Heart left ventricle (tissue), 16 donors: Measurements from ENCODE around the gene LDAF1. TPM values are rescaled to one million over a fixed set of nuclear protein-coding genes. Genes with fewer than 3 reads are reported as not detected.
"Not testable (repeated sequence)": the region's sequence is repeated elsewhere in the genome, so short reads cannot be mapped to it uniquely, and the experiment has no call there.

Experiments used
- ATAC-seq, 4 donors: fragments of 200-7000 bp; cut with Tn5 transposase; one replicate each; pipeline ENCODE4 v1.9.1; 2020 to 2022; ENCODE audit warnings: moderate library complexity in 4 of 4, mild to moderate bottlenecking in 3 of 4, moderate number of reproducible peaks in 1 of 4
- DNase-seq, 5 donors: peaks; one replicate each; pipeline ENCODE4 v3.0.0-alpha.2; 2020
- H3K27ac ChIP-seq, 12 donors: fragments of 200-600 bp; sonication (generic) in 4 of 12; one replicate each; pipeline versions ENCODE4 v1.5.0 to v1.8.0; 2016 to 2022; ENCODE audit warnings: mild to moderate bottlenecking in 2 of 12
- H3K27me3 ChIP-seq, 9 donors: fragments of 200-600 bp; sonication (generic) in 2 of 9; one replicate each; pipeline versions ENCODE4 v1.5.1 to v1.8.0; 2016 to 2022; ENCODE audit warnings: mild to moderate bottlenecking in 3 of 9
- H3K36me3 ChIP-seq, 9 donors: fragments of 200-600 bp; sonication (generic) in 2 of 9; one replicate each; pipeline versions ENCODE4 v1.5.0 to v1.8.0; 2018 to 2022; ENCODE audit warnings: mild to moderate bottlenecking in 2 of 9
- H3K4me1 ChIP-seq, 12 donors: fragments of 200-600 bp; sonication (generic) in 4 of 12; one replicate each; pipeline versions ENCODE4 v1.5.0 to v1.8.0; 2016 to 2022; ENCODE audit warnings: mild to moderate bottlenecking in 3 of 12
- H3K4me3 ChIP-seq, 12 donors: fragments of 200-600 bp; sonication (generic) in 4 of 12; one replicate each; pipeline versions ENCODE4 v1.5.0 to v1.8.0; 2017 to 2022; ENCODE audit warnings: mild to moderate bottlenecking in 9 of 12, moderate library complexity in 4 of 12
- H3K9me3 ChIP-seq, 12 donors: fragments of 200-600 bp; sonication (generic) in 4 of 12; one replicate each; pipeline versions ENCODE4 v1.5.0 to v1.8.0; 2016 to 2022; ENCODE audit warnings: mild to moderate bottlenecking in 1 of 12
- POLR2A ChIP-seq, 2 donors: fragments of 450-650 bp; IDR thresholded peaks; one replicate each; pipeline ENCODE4 v1.6.1; 2017; ENCODE audit warnings: antibody characterized with exemption in 2 of 2, mild to moderate bottlenecking in 2 of 2, moderate library complexity in 2 of 2
- WGBS, 4 donors: extraction: QIAGEN DNeasy Blood & Tissue Kit in 2 of 4; methylation state at CpG; one replicate each; pipeline versions ENCODE4 v1.1.5 to v1.1.7; 2013 to 2018; 5-methylcytosine and 5-hydroxymethylcytosine counted together
- intact Hi-C, 10 donors: fragments of 100-400 bp; cut with DNase I; formaldehyde crosslinking; loops; one replicate each; pipeline versions ENCODE4 v1.11.1 to v1.14.2; 2022
- long read RNA-seq, 3 donors: library from polyadenylated mRNA; unstranded; transcript quantifications; one replicate each; pipeline ENCODE4 v2.0.0, GENCODE V29; 2020 to 2021
- polyA plus RNA-seq, 2 donors: library from polyadenylated mRNA; stranded (reverse); fragments of 200-250 nt; gene quantifications; one replicate each; pipeline ENCODE4 v1.2.3, GENCODE V29; 2013
- total RNA-seq, 9 donors: library from RNA; depleted of rRNA in 2 of 9; stranded (reverse); fragments of >200 nt in 2 of 9; fragmentation: NEBNext Ultra II Directional in 3 of 9; extraction: Animal tissue kit (Norgen Biotek cat#: 25700) in 3 of 9; gene quantifications; one replicate each; pipeline versions ENCODE4 v1.1.0 to v1.2.4, GENCODE V29; 2016 to 2023
- TF ChIP-seq, protein P1 (sequence below), 12 donors: fragments of 200-600 bp; sonication (generic) in 4 of 12; IDR thresholded peaks; one replicate each; pipeline versions ENCODE4 v1.5.0 to v1.8.0; 2018 to 2022; ENCODE audit warnings: antibody characterized with exemption in 12 of 12, mild to moderate bottlenecking in 5 of 12
- donor health status: ischemic (EF 13 %, LVEDD 7.1; RV severe dilation, severe dysfunction).
- donor health status: healthy with polysubstance abuse.
- donor health status: DM: no; HTN: yes; CAD: no.
- donor health status: DM: no; HTN: no; CAD: no.
- donor health status: ischemic (EF 25% LVEDD 6.9; RV normal size, moderate dysfunction).
- donor health status: ischemic (EF 25% LVEDD 5.7; RV mildly dilated, moderate dysfunction).
- donor health status: healthy.
- donor health status: DM: yes; HTN: yes; CAD: no.
- donor health status: ischemic (EF 35%, LVEDD 5.7; RV mildly dilated, moderate dysfunction).
- donor health status: nonischemic (EF 11% LVEDD 7.7; RV severe dilation, severe dysfunction).
- donor health status: DM: yes; HTN: yes; CAD: no.
- donor health status: PGD.
- donor health status: ischemic (EF 29% LVEDD 5.4; RV normal size, mild dysfunction).
- donor health status: nonischemic (EF 23%, LVEDD 6.1; RV moderate dilation, normal function).

Gene LDAF1
- total RNA-seq (100 to 1,000 TPM in 7 of 9 donors, 10 to 100 TPM in 2; 87.0 to 334 (median 162) TPM), polyA plus RNA-seq (10 to 100 TPM; 31.0 to 46.3 TPM)
- long read RNA-seq, donor 1, transcript TMEM159-202 (5 exons, 1,812 nt), result minor isoform, 47 of 253 reads
- long read RNA-seq, donor 1, transcript TMEM159-201 (5 exons, 2,014 nt), result major isoform, 151 of 253 reads
- long read RNA-seq, donor 1, transcript TMEM159-203 (6 exons, 1,378 nt), result minor isoform, 16 of 253 reads
- long read RNA-seq, donor 1, partial matches to known transcripts, result 7 of 253 reads
- long read RNA-seq, donor 1, other reads (novel, unspliced or antisense), result 31 of 253 reads
- long read RNA-seq, donor 2, transcript TMEM159-205 (6 exons, 713 nt), result minor isoform, 8 of 996 reads
- long read RNA-seq, donor 2, transcript TMEM159-201 (5 exons, 2,014 nt), result major isoform, 442 of 996 reads
- long read RNA-seq, donor 2, transcript TMEM159-202 (5 exons, 1,812 nt), result minor isoform, 345 of 996 reads
- long read RNA-seq, donor 2, transcript TMEM159-203 (6 exons, 1,378 nt), result minor isoform, 52 of 996 reads
- long read RNA-seq, donor 2, partial matches to known transcripts, result 28 of 996 reads
- long read RNA-seq, donor 2, other reads (novel, unspliced or antisense), result 115 of 996 reads
- long read RNA-seq, donor 3, transcript TMEM159-201 (5 exons, 2,014 nt), result major isoform, 46 of 91 reads
- long read RNA-seq, donor 3, transcript TMEM159-202 (5 exons, 1,812 nt), result minor isoform, 24 of 91 reads
- long read RNA-seq, donor 3, partial matches to known transcripts, result 3 of 91 reads
- long read RNA-seq, donor 3, other reads (novel, unspliced or antisense), result 12 of 91 reads

DNA sequence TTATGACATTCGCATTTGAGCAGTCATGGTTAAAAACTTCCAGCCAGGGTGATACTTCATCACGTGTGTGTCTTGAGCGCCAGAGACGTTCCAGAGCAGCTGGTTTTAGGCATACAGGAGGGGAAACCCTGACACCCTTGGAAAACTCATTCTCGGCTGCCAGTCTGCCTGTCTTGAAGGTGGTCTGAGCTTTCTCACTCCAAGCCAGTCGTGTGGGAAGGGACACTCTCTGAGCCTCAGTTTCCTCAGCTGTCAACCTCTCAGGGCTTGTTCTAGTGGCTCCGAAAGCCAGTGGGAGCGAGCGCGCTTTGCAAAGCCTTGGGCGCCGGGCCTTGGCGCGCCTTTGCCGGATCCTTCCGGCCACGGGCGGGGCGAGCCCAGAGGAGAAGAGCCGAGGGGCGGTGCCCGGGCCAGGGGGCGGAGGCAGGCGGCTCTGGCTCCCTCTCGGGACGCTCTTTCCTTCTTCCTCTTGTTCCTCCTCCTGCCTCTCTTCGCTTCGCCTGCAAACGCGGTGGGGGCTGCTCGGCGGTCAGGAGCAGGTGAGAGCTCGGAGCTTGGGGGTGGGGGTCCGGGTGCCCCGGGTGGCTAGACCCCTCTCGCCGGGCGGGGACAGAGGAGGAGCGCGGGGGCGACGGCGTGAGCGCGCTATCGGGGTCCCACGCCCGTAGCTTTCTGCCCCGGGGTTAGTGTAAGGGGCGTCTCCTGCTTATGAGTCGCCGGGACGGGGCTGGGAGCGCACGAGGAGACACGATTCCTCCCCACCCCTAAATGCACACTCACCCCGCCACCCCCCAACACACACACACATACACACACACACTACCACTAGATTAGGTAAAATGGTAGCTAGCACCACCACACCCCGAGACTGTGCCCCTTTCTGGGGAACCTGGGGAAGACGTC lies at the start of gene LDAF1:
Gene LDAF1, plus strand, starts transcription at position 467 of the 903 bp plus-strand sequence. CDS start 2,509 bp downstream, outside the sequence.
- peak; percentile 81 to 93 (median 90) for ATAC-seq
- H3K27ac ChIP-seq, result peak within 1 kb of the TSS; percentile 72 to 94 (median 88)
- peak in 1 of 2 donors; percentile 69 for TF ChIP-seq POLR2A (IDR thresholded peaks at IDR 0.05)
- TF ChIP-seq, protein P1, sequence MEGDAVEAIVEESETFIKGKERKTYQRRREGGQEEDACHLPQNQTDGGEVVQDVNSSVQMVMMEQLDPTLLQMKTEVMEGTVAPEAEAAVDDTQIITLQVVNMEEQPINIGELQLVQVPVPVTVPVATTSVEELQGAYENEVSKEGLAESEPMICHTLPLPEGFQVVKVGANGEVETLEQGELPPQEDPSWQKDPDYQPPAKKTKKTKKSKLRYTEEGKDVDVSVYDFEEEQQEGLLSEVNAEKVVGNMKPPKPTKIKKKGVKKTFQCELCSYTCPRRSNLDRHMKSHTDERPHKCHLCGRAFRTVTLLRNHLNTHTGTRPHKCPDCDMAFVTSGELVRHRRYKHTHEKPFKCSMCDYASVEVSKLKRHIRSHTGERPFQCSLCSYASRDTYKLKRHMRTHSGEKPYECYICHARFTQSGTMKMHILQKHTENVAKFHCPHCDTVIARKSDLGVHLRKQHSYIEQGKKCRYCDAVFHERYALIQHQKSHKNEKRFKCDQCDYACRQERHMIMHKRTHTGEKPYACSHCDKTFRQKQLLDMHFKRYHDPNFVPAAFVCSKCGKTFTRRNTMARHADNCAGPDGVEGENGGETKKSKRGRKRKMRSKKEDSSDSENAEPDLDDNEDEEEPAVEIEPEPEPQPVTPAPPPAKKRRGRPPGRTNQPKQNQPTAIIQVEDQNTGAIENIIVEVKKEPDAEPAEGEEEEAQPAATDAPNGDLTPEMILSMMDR (IDR thresholded peaks at IDR 0.05), result peak in 3 of 12 donors; percentile 12 to 14 (median 13)
- H3K4me3 ChIP-seq, result peak within 1 kb of the TSS; percentile 74 to 95 (median 88)
- H3K36me3 ChIP-seq, result peaks cover 0 to 27% (median 4%) of the 10 kb centered on the region in 9 donors
- WGBS, 4 donors, result 0 to 2% (median 1%) methylated on average over 24 to 59 of the region's 59 CpGs
- DNase-seq, result peak; percentile 85 to 93 (median 88)
- H3K27me3 ChIP-seq, result no peaks in the 10 kb centered on the region
- peaks cover 17 to 59% (median 40%) of the 10 kb centered on the region in 12 donors for H3K4me1 ChIP-seq
- H3K9me3 ChIP-seq, result no peaks in the 10 kb centered on the region
- intact Hi-C loops, result loop anchor here in 8 of 10 donors (1.0 to 10.0 kb wide), 12 partner anchors 13 to 1166 kb away; partner anchors contain the start of genes CRYM (in 1 of the 8) and UQCRC2 (in 1 of the 8)

DNA sequence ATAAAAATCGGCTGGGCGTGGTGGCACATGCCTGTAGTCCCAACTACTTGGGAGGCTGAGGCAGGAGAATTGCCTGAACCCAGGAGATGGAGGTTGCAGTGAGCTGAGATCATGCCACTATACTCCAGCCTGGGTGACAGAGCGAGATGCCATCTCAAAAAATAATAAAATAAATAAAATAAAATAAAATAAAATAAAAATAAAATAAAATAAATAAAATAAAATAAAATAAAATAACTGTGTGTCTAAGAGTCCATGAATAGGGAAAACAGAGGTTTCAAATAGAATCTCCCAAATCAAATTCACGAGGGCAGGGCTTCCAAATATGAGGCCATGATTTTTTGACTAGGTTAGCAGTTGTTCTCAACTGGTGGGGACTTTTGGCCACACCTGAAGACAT lies 42.9 kb upstream of the LDAF1 start:
- H3K27ac ChIP-seq, DNase-seq, H3K9me3 ChIP-seq, intact Hi-C loops, H3K27me3 ChIP-seq, H3K4me1 ChIP-seq, H3K36me3 ChIP-seq, ATAC-seq, H3K4me3 ChIP-seq: not testable (repeated sequence)
- WGBS, 4 donors, result 95 to 98% (median 95%) methylated on average over 4 of the region's 4 CpGs

DNA sequence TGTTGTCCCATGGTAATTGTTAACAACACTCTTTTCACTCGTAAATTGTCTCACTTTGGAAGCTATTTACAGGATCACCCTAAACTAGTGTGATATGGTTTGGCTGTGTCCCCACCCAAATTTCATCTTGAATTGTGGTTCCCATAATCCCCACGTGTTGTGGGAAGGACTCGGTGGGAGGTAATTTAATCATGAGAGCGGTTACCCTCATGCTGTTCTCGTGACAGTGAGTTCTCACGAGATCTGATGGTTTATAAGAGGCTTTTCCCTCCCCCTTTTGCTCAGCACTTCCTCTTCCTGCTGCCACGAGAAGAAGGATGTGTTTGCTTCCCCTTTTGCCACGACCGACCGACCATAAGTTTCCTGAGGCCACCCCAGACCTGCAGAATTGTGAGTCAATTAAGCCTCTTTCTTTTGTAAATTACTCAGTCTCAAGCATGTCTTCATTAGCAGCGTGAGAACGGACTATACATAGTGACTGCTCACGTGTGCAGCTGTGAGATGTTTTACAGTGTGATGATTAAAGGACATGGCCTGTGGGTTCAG lies 42.3 kb upstream of the LDAF1 start:
- no peaks in the 10 kb centered on the region for H3K9me3 ChIP-seq
- peak overlapping the region in 10 of 12 donors; percentile 15 to 48 (median 32) for H3K4me3 ChIP-seq
- H3K27me3 ChIP-seq, result no peaks in the 10 kb centered on the region
- H3K4me1 ChIP-seq, result peaks cover 0 to 6% (median 0%) of the 10 kb centered on the region in 12 donors
- no peaks in the 10 kb centered on the region for H3K36me3 ChIP-seq
- TF ChIP-seq POLR2A (IDR thresholded peaks at IDR 0.05), result peak in 1 of 2 donors; percentile 8
- TF ChIP-seq, protein P1 (IDR thresholded peaks at IDR 0.05), result no peak
- intact Hi-C loops, result no loop called here
- H3K27ac ChIP-seq, result peak overlapping the region in 1 of 12 donors; percentile 25
- 35 to 45% (median 42%) methylated on average over 13 of the region's 13 CpGs for WGBS, 4 donors
- DNase-seq, result peak in 1 of 5 donors; percentile 7
- peak in 2 of 4 donors; percentile 38 to 49 for ATAC-seq

DNA sequence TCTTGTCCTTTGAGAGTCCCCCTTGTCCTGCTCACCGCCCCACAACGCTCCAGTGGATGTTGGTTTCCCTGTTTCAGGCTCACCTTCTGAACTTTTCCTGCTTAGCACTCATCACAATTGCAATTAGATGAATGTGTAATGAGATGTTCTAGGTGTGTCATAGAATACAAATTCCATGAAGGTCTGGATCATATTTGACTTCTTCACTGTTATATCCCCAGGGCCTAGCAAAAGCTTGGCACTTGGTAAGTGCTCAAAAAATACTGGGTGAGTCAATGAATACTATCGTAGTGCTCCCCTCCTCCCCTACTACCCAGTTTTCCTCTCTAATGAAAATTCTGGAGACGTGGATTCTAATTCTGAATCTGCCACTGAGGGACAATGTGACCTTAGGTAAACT lies 40.9 kb upstream of the LDAF1 start:
- TF ChIP-seq, protein P1 (IDR thresholded peaks at IDR 0.05), result no peak
- no peak for TF ChIP-seq POLR2A (IDR thresholded peaks at IDR 0.05)
- no peak for ATAC-seq
- WGBS, 4 donors, result 82 to 93% (median 92%) methylated on average over 4 of the region's 4 CpGs
- H3K27me3 ChIP-seq, result no peaks in the 10 kb centered on the region
- no peak overlapping the region for H3K4me3 ChIP-seq
- peaks cover 0 to 6% (median 0%) of the 10 kb centered on the region in 12 donors for H3K4me1 ChIP-seq
- H3K27ac ChIP-seq, result no peak overlapping the region
- H3K36me3 ChIP-seq, result no peaks in the 10 kb centered on the region
- intact Hi-C loops, result no loop called here
- no peak for DNase-seq
- no peaks in the 10 kb centered on the region for H3K9me3 ChIP-seq
